Esophagus muscularis mucosa (tissue), 3 donors: ENCODE data around the gene XKRX.

Source experiments
- POLR2A ChIP-seq: fragments of 450-650 bp; IDR thresholded peaks from one replicate; pipeline ENCODE4 v1.6.1; 2017; ENCODE audit warnings: antibody characterized with exemption, moderate library complexity, mild to moderate bottlenecking, low read depth
- TF ChIP-seq, protein P1 (sequence below), 3 experiments: fragments of 200-600 bp in 2 of 3; fragments of 450-650 bp in 1 of 3; sonication (generic) in 2 of 3; IDR thresholded peaks; one replicate each; pipeline ENCODE4 v1.5.1; 2017 to 2019; ENCODE audit warnings: antibody characterized with exemption in 3 of 3, mild to moderate bottlenecking in 2 of 3, moderate library complexity in 1 of 3

GRCh38 chrX:100864657-100865391, 63.9 kb downstream of the XKRX start:
- TF ChIP-seq, protein P1, sequence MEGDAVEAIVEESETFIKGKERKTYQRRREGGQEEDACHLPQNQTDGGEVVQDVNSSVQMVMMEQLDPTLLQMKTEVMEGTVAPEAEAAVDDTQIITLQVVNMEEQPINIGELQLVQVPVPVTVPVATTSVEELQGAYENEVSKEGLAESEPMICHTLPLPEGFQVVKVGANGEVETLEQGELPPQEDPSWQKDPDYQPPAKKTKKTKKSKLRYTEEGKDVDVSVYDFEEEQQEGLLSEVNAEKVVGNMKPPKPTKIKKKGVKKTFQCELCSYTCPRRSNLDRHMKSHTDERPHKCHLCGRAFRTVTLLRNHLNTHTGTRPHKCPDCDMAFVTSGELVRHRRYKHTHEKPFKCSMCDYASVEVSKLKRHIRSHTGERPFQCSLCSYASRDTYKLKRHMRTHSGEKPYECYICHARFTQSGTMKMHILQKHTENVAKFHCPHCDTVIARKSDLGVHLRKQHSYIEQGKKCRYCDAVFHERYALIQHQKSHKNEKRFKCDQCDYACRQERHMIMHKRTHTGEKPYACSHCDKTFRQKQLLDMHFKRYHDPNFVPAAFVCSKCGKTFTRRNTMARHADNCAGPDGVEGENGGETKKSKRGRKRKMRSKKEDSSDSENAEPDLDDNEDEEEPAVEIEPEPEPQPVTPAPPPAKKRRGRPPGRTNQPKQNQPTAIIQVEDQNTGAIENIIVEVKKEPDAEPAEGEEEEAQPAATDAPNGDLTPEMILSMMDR (IDR thresholded peaks at IDR 0.05) = no peak
- no peak for TF ChIP-seq POLR2A
